GM21367 (cell line): ENCODE data around the gene GRIP1.

Source experiments
- ATAC-seq: cut with Tn5 transposase; IDR thresholded peaks from one replicate; pipeline ENCODE4 v1.9.1; 2021; ENCODE audit not compliant: unreplicated experiment

GRIP1 gene, protein sequence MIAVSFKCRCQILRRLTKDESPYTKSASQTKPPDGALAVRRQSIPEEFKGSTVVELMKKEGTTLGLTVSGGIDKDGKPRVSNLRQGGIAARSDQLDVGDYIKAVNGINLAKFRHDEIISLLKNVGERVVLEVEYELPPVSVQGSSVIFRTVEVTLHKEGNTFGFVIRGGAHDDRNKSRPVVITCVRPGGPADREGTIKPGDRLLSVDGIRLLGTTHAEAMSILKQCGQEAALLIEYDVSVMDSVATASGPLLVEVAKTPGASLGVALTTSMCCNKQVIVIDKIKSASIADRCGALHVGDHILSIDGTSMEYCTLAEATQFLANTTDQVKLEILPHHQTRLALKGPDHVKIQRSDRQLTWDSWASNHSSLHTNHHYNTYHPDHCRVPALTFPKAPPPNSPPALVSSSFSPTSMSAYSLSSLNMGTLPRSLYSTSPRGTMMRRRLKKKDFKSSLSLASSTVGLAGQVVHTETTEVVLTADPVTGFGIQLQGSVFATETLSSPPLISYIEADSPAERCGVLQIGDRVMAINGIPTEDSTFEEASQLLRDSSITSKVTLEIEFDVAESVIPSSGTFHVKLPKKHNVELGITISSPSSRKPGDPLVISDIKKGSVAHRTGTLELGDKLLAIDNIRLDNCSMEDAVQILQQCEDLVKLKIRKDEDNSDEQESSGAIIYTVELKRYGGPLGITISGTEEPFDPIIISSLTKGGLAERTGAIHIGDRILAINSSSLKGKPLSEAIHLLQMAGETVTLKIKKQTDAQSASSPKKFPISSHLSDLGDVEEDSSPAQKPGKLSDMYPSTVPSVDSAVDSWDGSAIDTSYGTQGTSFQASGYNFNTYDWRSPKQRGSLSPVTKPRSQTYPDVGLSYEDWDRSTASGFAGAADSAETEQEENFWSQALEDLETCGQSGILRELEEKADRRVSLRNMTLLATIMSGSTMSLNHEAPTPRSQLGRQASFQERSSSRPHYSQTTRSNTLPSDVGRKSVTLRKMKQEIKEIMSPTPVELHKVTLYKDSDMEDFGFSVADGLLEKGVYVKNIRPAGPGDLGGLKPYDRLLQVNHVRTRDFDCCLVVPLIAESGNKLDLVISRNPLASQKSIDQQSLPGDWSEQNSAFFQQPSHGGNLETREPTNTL

DNA sequence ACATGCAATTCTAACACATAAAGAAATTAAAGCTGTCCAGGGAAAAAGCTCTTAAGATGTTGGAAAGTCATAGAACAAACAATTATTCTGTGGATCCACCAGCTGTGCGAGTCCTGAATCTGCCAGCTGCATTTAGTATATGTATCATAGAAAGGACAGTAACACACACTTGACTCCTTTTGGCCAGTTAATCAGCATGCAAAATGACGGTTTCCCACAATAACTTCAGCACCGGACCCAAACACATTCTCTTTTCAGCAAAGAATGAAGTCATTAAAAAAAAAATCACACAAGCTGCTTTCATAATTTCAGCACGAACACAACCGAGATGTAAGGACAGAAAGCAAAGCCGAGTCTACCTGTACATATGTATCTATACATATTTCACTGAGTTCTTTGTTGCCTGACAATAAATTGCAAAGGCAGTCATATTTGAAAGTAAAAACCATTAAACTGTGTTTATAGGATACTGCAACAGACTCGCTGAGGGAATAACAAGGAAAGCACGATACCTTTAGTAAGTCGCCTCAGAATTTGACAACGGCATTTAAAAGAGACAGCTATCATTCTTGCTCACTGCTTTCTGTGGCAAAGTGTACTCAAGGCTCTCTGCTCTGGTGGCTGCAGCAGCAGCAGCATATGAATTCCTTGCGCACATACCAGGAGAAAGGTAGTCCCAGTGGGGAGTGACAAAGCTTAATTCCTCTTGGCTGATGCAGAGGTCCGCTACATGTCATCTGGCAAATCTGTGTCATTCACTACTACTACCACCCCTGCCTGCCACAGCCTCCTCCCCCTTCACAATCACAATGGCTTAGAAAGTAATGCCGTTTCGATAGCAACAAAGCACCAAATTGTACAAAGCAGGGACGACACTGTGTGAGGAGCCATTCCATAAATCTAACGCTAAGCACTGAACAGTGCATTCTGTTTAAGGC is at the start of gene GRIP1:
TSS of gene GRIP1 (minus strand) at position 739 of the 938 bp plus-strand sequence. CDS start at position 567, 172 bp downstream.
- ATAC-seq = no peak

DNA sequence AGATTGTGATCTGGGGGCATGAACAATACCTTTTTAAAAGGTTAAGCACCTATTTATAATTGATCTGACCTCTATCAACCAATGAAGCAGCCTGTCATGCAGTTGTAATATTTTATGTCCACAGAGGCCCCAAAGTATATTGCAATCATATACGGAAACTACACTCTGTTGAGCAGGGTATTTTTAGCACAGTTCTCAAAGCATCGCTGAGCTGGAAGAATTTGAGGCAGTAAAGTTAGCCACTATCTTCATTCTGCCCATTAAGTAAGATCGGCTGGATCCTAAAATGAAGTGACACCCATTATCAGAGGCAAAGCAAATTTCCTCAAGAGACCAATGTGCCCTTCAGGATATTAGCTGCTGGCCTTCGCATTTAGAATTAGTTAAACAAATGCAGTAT is 47.7 kb upstream of the GRIP1 start:
- ATAC-seq = no peak

DNA sequence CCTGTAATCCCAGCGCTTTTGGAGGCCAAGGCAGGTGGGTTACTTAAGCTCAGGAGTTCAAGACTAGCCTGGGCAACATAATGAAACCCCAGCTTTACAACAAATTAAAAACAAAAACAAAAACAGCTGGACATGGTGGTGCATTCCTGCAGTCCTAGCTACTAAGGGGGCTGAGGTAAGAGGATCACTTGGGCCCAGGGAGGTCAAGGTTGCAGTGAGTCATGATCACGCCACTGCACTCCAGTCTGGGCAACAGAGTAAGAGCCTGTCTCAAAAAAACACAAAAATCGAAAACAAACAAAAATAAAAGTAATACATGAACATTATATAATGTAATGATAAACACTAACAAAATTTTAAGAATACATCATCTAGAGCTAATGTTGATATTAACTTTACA is 46.2 kb upstream of the GRIP1 start:
- ATAC-seq = no peak

DNA sequence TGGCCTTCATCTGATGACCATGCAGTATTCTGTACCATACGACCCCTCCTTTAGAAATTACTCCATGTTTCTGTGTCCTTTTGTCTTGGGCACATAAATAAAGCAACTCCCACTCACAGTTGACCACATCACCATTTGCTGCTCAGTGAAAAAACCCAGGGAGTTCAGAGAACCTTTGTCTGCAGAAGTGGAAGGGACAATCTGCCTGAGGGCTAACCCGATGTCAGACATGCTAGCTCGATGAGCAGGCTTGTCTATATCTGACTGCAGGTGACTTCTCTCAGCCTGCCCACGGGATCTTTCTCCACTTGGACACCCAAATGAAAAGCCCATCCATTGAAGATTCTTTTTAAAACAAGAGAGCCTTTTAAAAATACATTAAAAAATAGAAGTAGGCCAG is 45.7 kb upstream of the GRIP1 start:
- ATAC-seq = no peak

DNA sequence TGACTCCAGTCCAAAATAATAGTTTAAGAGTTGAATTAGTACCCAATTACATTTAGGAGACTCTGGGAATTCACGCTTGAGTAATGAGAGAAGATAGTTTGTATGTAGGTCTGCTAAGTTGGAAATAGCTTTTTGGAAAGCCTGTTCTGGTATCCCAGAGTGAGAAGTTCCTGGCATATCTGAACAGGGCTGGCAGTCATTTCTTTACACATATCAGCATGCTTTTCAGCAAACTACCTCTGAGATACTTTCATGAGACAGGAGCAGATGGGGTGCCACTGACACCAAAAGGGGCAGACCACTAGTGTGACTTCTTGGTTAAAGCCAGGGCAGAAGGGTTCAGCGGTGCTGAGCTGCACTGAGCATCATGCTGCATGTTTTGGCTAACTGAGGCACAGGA is 45.1 kb upstream of the GRIP1 start:
- no peak for ATAC-seq

DNA sequence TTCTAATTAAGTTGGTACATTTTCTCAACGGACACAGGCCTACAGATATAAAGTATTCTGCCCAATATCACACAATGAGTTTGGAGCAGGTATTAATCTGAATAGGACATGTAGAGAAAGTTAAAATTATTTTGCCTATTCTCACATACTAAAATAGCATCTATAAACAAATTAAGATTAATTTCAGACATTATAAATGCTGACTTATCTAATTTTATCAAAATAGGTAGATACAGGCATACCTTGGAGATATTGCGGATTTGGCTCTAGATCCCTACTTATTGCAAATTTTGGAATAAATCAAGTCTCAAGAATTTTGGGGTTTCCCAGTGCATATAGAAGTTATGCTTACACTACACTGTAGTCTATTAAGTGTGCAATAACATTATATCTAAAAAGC is 41.0 kb upstream of the GRIP1 start:
- ATAC-seq = no peak

DNA sequence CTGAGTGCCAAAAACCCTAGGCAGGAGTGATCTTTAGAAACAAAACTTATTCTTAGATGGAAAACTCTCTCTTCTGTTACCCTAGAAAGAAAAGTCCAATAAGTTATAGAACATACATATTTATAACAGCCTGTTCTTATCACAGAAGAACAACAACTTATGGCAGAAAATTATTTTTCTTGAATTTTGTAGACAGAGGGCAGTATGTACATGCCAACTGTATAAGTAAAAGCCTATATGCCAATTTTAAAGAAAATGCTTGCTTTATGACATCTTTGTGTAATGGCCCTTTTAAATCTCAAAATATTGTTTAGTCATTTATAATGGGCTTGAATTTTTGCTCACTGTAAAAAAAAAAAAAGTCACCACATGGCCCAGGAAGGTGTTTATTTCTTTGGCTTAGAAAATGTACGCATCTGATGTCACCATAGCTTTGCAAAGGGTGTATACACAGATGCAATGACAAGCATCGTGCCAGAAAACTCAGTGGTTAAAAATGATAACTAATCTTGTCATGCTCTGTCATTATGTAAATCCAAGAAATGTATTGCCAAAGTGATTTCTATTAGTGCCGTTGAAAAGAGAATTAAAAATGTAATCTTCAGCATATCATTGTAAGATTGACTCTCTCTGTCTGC is 38.3 kb upstream of the GRIP1 start:
- no peak for ATAC-seq

DNA sequence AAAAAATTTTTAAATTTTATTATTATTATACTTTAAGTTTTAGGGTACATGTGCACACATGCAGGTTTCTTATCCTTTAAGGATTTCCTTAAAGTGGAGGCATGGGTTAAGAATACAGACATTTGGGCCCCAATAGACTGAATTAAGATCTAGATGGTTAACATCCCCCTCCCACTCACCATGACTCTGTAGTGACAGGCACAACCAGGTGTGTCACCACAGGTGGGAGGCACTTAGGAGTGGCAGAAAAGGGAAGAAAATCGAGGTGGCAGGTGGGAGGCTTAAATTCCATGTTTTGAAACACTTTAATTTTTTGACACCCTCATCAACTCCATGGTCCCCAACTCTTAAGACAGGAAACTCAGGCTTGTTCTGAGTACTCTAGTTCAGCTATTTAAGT is 37.6 kb upstream of the GRIP1 start:
- ATAC-seq = no peak

DNA sequence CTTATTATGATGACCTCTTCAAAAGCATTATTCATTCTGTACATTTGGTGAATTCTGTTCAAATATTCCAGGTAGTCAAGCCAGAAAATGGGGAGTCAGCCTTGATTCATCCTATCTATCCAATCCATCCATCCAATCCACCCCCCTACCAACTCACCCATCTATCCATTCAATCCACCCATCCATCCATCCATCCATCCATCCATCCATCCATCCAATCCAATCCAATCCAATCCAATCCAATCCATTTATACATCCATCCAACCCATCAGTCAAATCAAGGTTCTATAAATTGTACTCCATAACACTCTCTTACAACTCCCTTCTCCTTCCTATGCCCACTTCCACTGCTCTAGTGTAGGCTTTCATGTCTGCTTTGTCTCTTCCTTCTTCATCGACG is 35.8 kb upstream of the GRIP1 start:
- ATAC-seq = no peak

DNA sequence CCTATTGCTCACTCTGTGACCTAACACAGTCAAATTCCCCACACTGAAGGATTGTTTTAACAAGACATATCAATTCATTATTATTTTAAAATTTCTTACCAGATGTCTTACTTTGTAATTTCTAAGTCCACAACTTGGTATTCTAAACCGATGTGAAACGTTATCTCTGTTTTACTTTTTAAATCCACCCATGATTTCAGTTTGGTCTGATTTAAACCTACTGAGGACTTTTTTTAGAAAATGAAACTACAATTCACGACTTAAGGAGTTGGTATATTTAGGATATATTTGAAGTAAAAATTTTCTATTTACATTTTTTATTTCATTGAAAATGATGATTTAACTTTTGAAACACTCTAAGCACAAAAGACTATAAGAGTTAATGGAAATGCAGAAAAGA is 35.1 kb upstream of the GRIP1 start:
- ATAC-seq = no peak

DNA sequence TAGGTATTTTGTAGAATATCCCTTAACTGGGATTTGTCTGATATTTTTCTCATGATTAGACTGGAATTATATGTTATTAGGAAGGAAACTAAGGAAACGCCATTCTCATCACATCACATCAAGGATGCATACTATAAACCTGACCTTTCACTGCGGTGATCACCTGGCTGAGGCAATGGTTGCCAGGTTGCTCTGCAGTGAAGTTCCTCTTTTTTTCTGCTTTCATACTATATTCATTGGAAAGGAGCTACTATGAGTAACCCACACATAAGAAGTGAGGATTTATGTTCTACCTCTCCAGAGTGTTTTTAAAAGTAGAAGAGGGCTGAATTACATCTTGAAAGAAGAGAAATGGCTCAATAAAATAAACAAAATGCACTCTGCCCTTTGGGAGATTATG is 31.0 kb upstream of the GRIP1 start:
- ATAC-seq = no peak

DNA sequence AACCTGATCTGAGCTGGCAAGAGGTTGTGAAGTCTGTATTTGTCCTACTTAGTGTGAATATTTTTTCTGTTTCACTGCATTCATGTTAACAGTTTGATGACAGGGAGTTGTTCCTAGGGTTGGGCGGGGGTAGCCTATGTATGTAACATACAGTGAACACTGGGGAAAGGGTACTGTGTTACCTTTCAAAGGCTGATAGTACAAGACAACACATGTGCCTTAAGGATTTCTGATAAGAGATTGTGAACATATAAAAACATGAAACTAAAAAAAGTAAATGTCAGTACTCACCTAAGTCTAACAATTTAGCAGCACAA is 30.5 kb upstream of the GRIP1 start:
- ATAC-seq = no peak

DNA sequence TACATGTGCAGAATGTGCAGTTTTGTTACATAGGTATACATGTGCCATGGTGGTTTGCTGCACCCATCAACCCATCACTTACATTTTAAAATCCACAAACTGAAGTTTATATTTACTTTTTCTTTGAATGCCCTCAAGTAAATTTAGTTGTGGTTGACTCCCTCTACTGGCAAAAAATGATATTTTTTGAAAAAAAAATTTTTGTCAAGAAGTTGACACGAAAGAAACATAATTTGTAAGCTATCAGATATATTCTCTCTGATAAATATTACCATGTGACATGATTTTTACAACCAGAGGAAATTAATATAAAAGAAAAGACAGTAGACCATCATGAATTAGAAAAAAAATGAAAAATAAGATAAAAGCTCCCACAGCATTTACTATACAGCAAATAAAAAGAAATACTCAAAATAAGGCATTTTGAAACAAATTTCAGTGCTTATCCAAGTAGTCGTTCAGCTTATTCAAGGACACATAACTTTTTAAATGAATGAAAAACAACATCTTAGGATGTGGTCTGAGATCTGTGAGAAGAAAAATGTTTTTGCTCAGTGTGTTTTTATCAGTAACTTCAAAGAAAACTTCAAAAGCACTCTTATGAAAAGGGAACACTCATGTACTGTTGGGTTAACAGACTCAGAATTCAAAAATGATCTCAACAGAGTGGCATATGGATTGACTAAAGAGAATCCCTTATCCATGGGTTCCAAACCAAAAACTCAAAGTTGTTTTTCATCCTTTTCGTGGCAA is 30.0 kb upstream of the GRIP1 start:
- no peak for ATAC-seq

DNA sequence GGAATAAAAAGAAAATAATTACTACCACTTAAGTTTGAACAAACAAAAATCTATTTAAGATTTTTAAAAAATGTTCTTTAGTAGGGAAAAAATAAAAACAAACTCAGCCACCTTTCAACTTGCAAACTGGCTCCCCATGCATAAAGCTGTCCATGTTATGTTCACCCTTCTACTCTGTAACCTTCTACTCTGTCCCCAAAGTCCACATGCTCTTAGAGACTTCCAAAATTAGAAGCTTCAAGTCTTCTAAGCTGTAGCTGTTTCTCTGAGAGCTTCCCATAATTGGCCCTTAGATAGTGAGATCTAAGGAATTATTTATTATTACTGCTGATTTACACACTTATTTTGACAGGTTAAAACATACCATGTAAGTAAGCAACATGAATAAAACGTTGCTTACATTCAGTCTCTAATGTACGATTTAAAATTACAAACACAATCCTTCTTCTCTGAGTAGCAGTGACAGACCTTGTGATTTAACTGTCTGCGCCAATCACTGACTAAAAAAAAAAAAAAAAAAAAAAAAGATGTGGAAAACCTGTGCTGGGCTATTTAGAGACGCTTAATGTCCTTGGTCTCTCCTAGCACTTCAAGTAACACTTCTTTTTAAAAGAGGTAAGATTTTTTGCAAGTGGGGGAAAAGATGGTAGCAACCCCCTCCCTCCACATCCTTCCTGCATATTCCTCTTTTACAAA is 28.3 kb upstream of the GRIP1 start:
- ATAC-seq = no peak

DNA sequence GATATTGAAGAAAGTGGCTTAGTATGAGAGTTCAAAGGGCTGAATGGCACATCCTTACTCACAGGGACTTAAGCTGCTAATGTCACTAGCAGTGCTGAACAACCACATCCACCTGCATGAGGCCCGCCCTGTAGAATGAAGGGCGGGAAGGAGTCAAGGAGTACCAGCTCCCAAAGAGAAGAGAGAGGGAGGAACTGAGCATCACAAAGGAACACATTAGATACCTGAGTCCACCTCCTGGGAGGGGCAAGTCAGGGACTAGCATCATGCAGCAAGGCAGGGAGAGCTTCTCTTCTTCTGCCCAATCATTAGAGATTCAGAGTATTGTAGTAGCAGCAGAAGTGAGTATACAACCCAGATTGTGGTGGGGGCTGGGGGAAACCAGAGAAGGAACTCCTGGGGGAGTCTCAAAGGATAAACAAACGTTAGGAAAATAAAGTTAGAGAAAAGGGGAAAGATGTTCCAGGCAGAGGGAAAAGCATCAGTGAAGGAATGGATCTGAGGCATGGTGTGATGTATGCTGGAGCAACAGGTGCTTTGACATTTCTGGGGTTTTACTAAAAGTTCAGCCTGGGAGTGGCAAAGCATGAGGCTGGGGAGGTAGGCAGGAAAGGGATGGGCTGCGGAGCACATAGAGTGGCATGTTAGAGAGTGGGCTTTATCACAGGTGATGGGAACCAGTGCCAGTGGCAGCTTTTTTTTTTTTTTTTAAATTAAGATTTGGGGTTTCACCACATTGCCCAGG is 21.0 kb upstream of the GRIP1 start:
- no peak for ATAC-seq

DNA sequence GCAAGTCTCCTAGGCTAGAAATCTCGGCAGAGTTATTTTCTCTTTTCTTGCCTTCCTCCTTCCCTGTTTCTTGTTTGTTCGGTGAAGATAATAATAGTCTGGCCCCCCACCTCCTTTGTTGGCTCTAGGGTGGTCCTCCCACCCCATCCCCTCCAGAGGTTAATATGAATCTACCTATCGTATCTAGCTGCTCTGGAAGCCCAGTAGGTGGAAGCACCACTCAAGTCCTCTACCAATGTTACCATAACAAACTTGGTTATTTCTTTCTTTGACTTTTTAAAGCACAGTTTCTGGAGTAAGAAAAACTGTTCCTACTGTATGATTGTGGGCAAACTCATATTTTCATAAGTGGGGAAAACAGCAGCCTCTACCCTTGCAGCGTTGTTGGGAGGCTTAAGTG is 19.7 kb upstream of the GRIP1 start:
- no peak for ATAC-seq

DNA sequence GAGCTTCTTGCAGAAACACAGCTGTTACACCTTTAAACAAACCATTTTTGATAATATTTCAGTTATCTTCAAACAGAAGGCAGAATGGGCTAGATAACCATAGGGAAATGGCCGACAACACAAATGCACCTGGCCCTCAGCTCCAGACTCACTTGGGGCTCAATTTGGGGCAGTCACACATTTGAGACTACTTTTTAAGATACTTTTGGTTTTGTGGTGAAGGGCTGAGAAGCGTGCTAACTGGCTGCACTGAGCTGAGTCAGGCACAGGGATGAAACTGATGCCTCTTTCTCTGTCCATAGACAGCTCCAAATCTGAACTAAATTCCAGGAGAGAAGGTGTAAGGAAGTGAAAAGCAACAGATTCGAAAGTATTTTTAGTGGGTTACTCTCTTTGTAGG is 18.5 kb upstream of the GRIP1 start:
- peak; percentile 85 for ATAC-seq
